Mucosa of rectum (tissue), 2 donors: ENCODE results near the gene FAM53A.

ENCODE experiments used
- H3K27ac ChIP-seq, 2 donors: one replicate each; pipeline ENCODE4 v1.7.0; 2013; ENCODE audit warnings: inconsistent platforms in 2 of 2, low read depth in 2 of 2, low read length in 2 of 2
- H3K27me3 ChIP-seq, 2 donors: one replicate each; pipeline ENCODE4 v1.7.0; 2013; ENCODE audit warnings: low read length in 2 of 2; ENCODE audit not compliant: control insufficient read depth in 2 of 2, insufficient read depth in 2 of 2
- H3K36me3 ChIP-seq, 2 donors: one replicate each; pipeline ENCODE4 v1.7.0; 2013; ENCODE audit warnings: low read length in 2 of 2; ENCODE audit not compliant: control insufficient read depth in 2 of 2, insufficient read depth in 2 of 2
- H3K4me1 ChIP-seq, 2 donors: one replicate each; pipeline ENCODE4 v1.7.0; 2013; ENCODE audit warnings: low read length in 2 of 2, mild to moderate bottlenecking in 1 of 2; ENCODE audit not compliant: control insufficient read depth in 2 of 2, insufficient read depth in 2 of 2
- H3K4me3 ChIP-seq, 2 donors: one replicate each; pipeline ENCODE4 v1.7.0; 2013; ENCODE audit warnings: low read length in 2 of 2
- H3K9ac ChIP-seq, 2 donors: one replicate each; pipeline ENCODE4 v1.7.0; 2013; ENCODE audit warnings: low read length in 2 of 2, low read depth in 1 of 2, mild to moderate bottlenecking in 1 of 2
- H3K9me3 ChIP-seq, 2 donors: one replicate each; pipeline ENCODE4 v1.7.0; 2013; ENCODE audit warnings: low read length in 2 of 2; ENCODE audit not compliant: control insufficient read depth in 2 of 2
- donor health status: healthy.
- donor health status: Normal muscosa, but diverticular disease.

FAM53A gene

GRCh38 chr4:1600211-1600780, 83.8 kb downstream of the FAM53A start:
- H3K36me3 ChIP-seq: no peaks in the 10 kb centered on the region
- H3K9ac ChIP-seq: no peak overlapping the region
- no peaks in the 10 kb centered on the region for H3K9me3 ChIP-seq
- H3K4me1 ChIP-seq: no peaks in the 10 kb centered on the region
- no peak overlapping the region for H3K27ac ChIP-seq
- H3K27me3 ChIP-seq: peaks cover 0 to 2% of the 10 kb centered on the region in 2 donors
- no peak overlapping the region for H3K4me3 ChIP-seq

DNA sequence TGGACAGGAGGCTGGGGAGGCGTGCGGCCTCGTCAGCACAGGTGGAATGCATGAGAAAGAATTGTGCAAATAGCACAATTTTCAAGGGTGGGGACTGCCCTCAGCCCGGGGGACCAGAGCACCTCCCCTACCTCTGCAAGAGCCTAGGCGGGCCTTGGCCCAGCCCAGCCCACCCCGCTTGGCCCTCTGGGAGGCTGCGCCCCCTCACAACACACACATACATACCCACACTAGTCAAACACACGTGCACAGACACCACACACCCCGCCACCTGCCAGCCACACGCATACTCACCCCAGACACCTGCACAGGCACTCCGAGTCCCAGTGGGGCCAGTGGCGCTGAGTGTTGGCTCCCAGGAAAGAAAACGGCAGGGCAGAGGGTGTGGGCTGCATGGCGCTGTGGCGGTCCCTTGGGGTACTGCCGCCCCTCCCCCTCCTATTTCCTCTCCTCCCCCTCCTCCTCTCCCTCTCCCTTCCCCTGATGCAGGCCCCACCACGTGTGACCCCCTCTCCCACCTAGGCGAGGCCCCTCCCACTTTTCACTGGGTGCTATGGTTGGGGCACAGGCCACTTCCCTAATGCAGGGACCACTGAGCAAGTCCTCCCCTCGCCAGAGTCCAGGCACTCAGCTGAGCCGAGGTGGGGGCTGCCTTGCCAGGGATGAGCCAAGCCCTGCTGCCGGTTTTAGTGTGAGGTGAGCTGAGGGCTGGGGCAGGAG, 84.5 kb downstream of the FAM53A start:
- Histone ChIP-seq H3K27ac (no peak overlapping the region), H3K4me1 (no peaks in the 10 kb centered on the region), H3K9me3 (no peaks in the 10 kb centered on the region), H3K36me3 (no peaks in the 10 kb centered on the region), H3K4me3 (no peak overlapping the region), H3K27me3 (peaks cover 0 to 2% of the 10 kb centered on the region in 2 donors), H3K9ac (no peak overlapping the region)

DNA sequence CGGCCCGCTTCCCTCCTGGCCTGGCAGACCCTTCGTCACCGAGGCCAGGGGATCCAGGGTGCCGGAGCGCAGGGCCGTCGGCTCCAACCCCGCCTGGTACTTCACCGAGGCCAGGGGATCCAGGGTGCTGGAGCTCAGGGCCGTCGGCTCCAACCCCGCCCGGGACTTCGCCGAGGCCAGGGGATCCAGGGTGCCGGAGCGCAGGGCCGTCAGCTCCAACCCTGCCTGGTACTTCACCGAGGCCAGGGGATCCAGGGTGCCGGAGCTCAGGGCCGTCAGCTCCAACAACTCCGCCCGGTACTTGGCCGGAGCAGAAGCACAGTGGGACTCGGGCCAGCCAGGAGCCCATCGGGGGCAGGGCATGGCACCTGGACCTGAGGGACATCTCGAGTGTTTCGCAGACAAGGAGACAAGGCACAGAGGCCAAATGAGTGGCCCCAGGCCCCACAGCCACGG, 85.1 kb downstream of the FAM53A start:
- peaks cover 0 to 2% of the 10 kb centered on the region in 2 donors for H3K27me3 ChIP-seq

DNA sequence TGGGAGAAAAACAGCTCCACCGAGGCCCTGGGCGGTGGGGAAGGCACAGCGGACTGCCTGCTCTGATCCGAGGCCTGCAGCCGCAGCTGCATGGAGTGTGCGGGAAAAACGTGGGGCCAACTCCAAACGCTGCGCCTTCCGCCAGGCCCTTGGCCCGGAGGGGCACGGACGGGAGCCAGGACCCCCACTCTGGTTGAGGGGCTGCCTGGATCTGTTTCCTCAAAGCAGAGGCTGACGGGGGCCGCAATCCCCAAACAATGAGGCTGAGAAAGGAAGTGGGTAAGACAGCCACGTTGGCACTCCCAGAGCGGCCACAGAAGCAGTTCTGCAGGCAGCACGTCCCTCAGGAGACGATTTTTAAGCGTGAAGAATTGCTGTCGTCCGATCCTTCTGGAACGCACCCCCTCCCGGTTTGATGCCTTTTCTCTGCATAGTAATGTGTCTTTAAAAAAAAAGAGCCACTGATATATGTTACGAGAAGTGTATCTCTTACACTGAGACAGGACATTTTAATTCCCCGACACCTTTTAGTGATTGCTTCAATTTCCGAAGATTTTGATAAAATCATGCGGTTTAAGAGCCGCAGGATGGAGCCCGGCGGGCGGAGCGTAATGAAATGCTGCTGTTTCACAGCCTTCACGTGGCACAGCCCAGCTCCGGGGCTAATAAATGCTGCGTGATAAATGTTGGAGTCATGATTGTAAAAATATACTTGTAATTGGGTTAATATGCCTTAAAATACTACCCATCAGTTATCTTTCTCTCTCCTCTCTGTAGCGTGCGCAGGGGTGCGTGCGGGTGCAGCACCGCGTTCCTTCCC, 85.7 kb downstream of the FAM53A start:
- Histone ChIP-seq H3K9ac (no peak overlapping the region), H3K27ac (no peak overlapping the region), H3K36me3 (no peaks in the 10 kb centered on the region), H3K4me3 (no peak overlapping the region), H3K9me3 (no peaks in the 10 kb centered on the region), H3K4me1 (no peaks in the 10 kb centered on the region), H3K27me3 (no peaks in the 10 kb centered on the region)

More for the DNA sequence above, 85.1 kb downstream of the FAM53A start:
- Histone ChIP-seq H3K27ac (no peak overlapping the region), H3K4me1 (no peaks in the 10 kb centered on the region), H3K9me3 (no peaks in the 10 kb centered on the region), H3K9ac (no peak overlapping the region), H3K4me3 (no peak overlapping the region), H3K36me3 (no peaks in the 10 kb centered on the region)

GRCh38 chr4:1597021-1597931, 86.8 kb downstream of the FAM53A start:
- Histone ChIP-seq H3K36me3 (no peaks in the 10 kb centered on the region), H3K27ac (no peak overlapping the region), H3K9ac (no peak overlapping the region), H3K9me3 (no peaks in the 10 kb centered on the region), H3K4me3 (no peak overlapping the region), H3K27me3 (no peaks in the 10 kb centered on the region), H3K4me1 (no peaks in the 10 kb centered on the region)

- H3K36me3 ChIP-seq: no peaks in the 10 kb centered on the region
- H3K27ac ChIP-seq: no peak overlapping the region
- peaks cover 0 to under 1% of the 10 kb centered on the region in 2 donors for H3K9me3 ChIP-seq
- H3K4me3 ChIP-seq: no peak overlapping the region
- H3K27me3 ChIP-seq: no peaks in the 10 kb centered on the region
- no peak overlapping the region for H3K9ac ChIP-seq
- no peaks in the 10 kb centered on the region for H3K4me1 ChIP-seq
Measured at GRCh38 chr4:1596393-1596792, 87.7 kb downstream of the FAM53A start.

DNA sequence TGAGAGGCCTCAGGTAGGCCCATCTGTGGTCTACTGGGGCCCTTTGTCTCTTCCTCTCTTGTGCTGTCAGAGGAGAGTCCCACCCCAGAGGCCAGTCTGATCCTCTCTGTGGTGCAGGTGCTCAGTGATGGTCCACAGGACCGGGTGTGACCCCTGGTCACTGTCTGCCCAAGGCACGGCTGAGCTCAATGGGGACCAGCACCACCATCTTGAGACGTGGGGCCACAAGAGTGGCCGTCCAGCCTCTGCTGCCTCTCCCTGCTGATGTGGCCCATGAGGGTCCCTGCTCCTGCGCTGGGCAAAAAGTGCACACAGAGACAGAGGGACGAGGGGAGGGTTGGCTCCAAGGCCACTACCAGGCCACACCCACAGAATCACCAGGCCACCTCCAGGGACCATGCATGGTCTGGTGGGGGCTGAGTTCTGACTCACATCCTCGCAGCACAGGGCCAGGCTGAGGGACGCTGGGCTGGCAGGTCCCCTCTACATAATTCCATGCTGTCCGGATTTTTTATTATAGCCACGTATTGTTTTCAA, 88.3 kb downstream of the FAM53A start:
- Histone ChIP-seq H3K27me3 (no peaks in the 10 kb centered on the region), H3K27ac (no peak overlapping the region), H3K36me3 (no peaks in the 10 kb centered on the region), H3K9me3 (peaks cover 4 to 5% of the 10 kb centered on the region in 2 donors), H3K4me3 (no peak overlapping the region), H3K4me1 (no peaks in the 10 kb centered on the region), H3K9ac (no peak overlapping the region)

DNA sequence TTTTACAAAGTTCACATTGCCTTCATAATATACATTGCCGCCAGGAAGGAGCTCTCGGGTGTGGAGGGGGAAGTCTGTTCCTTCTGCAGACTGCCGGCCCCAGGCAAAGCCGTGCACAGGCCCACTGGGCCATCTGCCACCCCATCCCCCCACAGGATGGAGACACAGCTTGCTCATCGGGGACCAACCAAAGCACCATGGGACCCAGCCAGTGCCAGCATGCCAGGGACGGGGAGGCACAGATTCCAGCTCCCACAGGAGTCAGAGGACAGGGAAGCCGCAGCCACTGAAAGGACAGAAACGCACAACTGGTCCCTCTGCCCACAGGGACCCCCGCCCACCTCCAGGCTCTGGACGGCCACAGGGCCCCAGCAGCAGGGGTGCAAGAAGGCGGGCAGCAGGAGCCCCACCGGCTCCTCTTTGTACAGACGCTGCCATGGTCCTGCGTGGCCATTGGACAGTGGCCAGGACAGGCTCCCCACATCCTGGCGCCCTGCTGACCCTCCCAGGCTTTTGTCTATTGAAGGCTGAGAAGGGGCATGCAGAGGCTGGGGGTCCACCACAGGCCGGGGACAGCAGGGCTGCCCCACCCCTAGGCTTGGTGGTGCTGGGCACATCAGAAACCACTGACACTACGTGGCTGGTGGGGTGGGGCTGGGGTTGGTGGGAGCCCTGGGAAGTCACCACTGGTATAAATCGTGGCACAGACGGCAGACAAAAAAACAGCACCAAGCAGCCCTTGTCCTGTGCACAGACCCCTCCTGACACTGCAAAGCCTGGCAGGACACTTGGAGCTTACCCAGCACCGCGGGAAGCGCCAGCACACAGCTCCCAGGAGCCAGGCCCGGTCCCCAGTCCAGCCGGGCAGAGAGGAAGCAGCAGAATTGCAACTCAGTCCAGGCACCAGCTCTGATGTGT, 89.0 kb downstream of the FAM53A start:
- Histone ChIP-seq H3K27me3 (no peaks in the 10 kb centered on the region), H3K4me3 (no peak overlapping the region), H3K9ac (no peak overlapping the region), H3K9me3 (peaks cover 4 to 7% of the 10 kb centered on the region in 2 donors), H3K36me3 (no peaks in the 10 kb centered on the region), H3K27ac (no peak overlapping the region), H3K4me1 (no peaks in the 10 kb centered on the region)

GRCh38 chr4:1593881-1594345, 90.2 kb downstream of the FAM53A start:
- H3K9ac ChIP-seq: no peak overlapping the region
- H3K27ac ChIP-seq: no peak overlapping the region
- no peak overlapping the region for H3K4me3 ChIP-seq
- H3K9me3 ChIP-seq: peaks cover 4 to 10% of the 10 kb centered on the region in 2 donors
- no peaks in the 10 kb centered on the region for H3K36me3 ChIP-seq
- H3K4me1 ChIP-seq: no peaks in the 10 kb centered on the region
- no peaks in the 10 kb centered on the region for H3K27me3 ChIP-seq
